Choroid plexus epithelial cell (primary cell): ENCODE results near the gene ZNF723.
"Not testable (repeated sequence)": the region's sequence is repeated elsewhere in the genome, so short reads cannot be mapped to it uniquely, and the experiment has no call there.

Experiments
- DNase-seq: peaks from one replicate; pipeline ENCODE4 v3.0.0-alpha.2; 2010; ENCODE audit warnings: low read depth
- H3K4me3 ChIP-seq: 2 replicates; pipeline ENCODE4 v1.5.1; 2011; ENCODE audit warnings: low read depth, mild to moderate bottlenecking, control low read depth, low read length, moderate library complexity
- CTCF ChIP-seq: conservative IDR thresholded peaks from 2 replicates; pipeline ENCODE4 v1.5.1; 2011; ENCODE audit warnings: low read depth, mild to moderate bottlenecking, control low read depth, inconsistent platforms, low read length, moderate library complexity

ZNF723 gene

DNA sequence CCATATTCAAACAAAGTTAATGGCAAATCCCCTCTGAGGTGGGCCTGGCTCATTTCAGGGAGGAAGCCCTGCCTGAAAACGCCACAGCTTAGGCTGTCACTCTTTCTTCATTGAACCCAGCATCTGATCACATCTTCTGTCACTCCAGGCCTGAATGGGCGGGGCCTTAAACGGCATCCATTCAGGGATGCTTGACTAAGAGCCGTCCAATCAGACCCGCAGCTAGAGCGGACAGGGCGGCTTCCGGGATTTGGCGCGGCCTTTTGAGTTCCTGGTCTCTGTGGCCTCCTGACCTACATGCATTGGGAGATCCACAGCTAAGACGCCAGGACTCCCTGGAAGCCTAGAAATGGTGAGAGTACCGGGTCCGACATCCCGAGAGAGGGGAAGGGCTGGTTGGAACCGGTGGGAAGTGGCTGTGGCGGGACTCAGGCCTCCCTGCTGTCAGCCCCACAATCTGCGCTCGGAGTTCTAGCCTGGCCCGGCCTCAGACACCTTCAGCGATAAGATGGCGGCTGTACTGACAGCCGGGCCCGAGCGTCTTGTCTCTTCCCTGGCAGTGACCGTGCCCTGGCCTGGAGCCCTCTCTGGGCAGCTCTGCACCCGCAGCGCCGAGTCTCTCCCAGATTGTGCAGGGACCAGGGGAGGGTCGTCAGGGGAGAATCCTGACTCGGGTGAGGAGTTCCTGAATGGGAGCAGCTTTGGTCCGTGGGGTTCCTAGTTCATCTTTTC is at the start of gene ZNF723:
ZNF723 (plus strand) TSS at position 261 of the 732 bp plus-strand sequence; CDS start at position 350, 89 bp downstream.
- no peak for DNase-seq
- H3K4me3 ChIP-seq, result no peak within 1 kb of the TSS
- TF ChIP-seq CTCF, result no peak

- no peak for DNase-seq
- H3K4me3 ChIP-seq, result no peak within 1 kb of the TSS
- no peak for TF ChIP-seq CTCF
Measured at GRCh38 chr19:22783651-22784410, 48.3 kb upstream of the ZNF723 start, which contains the start of gene ZNF99. Gene ZNF99 (minus strand): TSS chr19:22784151. CDS start chr19:22784016, 135 bp downstream.

GRCh38 chr19:22792863-22793262 is 39.2 kb upstream of the ZNF723 start:
- H3K4me3 ChIP-seq, DNase-seq: not testable (repeated sequence)

DNA sequence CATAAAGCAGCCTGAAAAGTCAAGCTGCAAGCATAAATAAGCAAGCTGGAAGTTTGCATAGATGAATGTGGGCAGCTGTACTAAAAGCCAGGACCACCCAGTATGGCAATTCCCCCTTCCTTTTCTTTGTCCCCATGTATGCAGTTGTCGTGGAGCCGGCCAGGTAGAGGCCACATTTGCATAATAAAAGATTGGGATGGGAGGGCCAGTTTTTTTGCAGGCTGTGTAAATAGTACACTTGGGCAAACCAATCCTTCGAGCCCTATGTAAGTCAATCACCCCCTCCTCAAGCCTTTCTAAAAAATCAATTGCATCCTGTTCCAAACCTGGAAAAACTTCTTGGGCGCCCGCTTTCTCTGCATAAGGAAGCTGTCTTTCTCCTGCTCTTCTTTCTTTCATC is 35.1 kb upstream of the ZNF723 start:
- DNase-seq, result no peak
- no peak for TF ChIP-seq CTCF
- no peak overlapping the region for H3K4me3 ChIP-seq

GRCh38 chr19:22806418-22806817 is 25.7 kb upstream of the ZNF723 start:
- H3K4me3 ChIP-seq, result no peak overlapping the region
- TF ChIP-seq CTCF, result no peak
- DNase-seq, result no peak

GRCh38 chr19:22807061-22807835 is 24.8 kb upstream of the ZNF723 start:
- H3K4me3 ChIP-seq, result no peak overlapping the region
- DNase-seq, result no peak
- TF ChIP-seq CTCF, result no peak

GRCh38 chr19:22814124-22814523 is 18.0 kb upstream of the ZNF723 start:
- H3K4me3 ChIP-seq, result no peak overlapping the region
- no peak for DNase-seq
- TF ChIP-seq CTCF, result no peak
